Ishikawa (cell line): ENCODE measurements around the gene FCHO1.

ENCODE experiments used
- EP300 ChIP-seq: IDR thresholded peaks from 2 replicates; pipeline ENCODE4 v1.6.1; 2012; ENCODE audit warnings: borderline replicate concordance
- TCF12 ChIP-seq: IDR thresholded peaks from 2 replicates; pipeline ENCODE4 v1.6.1; 2012; ENCODE audit warnings: low read depth
- YY1 ChIP-seq: IDR thresholded peaks from 2 replicates; pipeline ENCODE4 v1.6.1; 2012; ENCODE audit warnings: low read depth
- TF ChIP-seq, protein P1 (sequence below): IDR thresholded peaks from 2 replicates; pipeline ENCODE4 v1.6.1; 2012

- TF ChIP-seq, protein P1, sequence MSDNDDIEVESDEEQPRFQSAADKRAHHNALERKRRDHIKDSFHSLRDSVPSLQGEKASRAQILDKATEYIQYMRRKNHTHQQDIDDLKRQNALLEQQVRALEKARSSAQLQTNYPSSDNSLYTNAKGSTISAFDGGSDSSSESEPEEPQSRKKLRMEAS = no peak
- TF ChIP-seq YY1 (no peak), TCF12 (no peak), EP300 (no peak)
Observed at GRCh38 chr19:17807731-17808316, 56.5 kb downstream of the FCHO1 start.
